H54 (cell line): ENCODE results near the gene PASK.
A peak's percentile ranks its signal among the peaks of the same experiment; 100 is the strongest.

Experiments
- DNase-seq: peaks from one replicate; pipeline ENCODE4 v3.0.0; 2011; ENCODE audit warnings: low spot score, mixed read lengths; ENCODE audit not compliant: insufficient read length
- FAIRE-seq: peaks from 3 replicates; lab custom pipeline; 2011; peaks lifted over from hg19 to GRCh38; lab: Jason Lieb, UNC
- POLR2A ChIP-seq: IDR thresholded peaks from 2 replicates; pipeline ENCODE4 v1.6.1; 2011; ENCODE audit warnings: low read depth, mild to moderate bottlenecking, low read length

Gene PASK

GRCh38 chr2:241066171-241066892, 82.9 kb downstream of the PASK start:
- no peak for TF ChIP-seq POLR2A
- DNase-seq (no peak), FAIRE-seq (no peak)

- DNase-seq, result no peak
- no peak for FAIRE-seq
- no peak for TF ChIP-seq POLR2A
These were observed 83.9 kb downstream of the PASK start for GRCh38 chr2:241065355-241065803.

GRCh38 chr2:241064802-241065354, 84.4 kb downstream of the PASK start:
- FAIRE-seq (no peak), DNase-seq (no peak)
- TF ChIP-seq POLR2A, result no peak

- FAIRE-seq (no peak), DNase-seq (peak; percentile 53)
- TF ChIP-seq POLR2A, result no peak
These were observed 85.1 kb downstream of the PASK start for GRCh38 chr2:241064008-241064801.

GRCh38 chr2:241063587-241063986, 85.7 kb downstream of the PASK start:
- DNase-seq (no peak), FAIRE-seq (no peak)
- no peak for TF ChIP-seq POLR2A

GRCh38 chr2:241063093-241063551, 86.2 kb downstream of the PASK start:
- TF ChIP-seq POLR2A, result no peak
- DNase-seq, result no peak
- FAIRE-seq, result no peak

- DNase-seq, result no peak
- no peak for TF ChIP-seq POLR2A
- no peak for FAIRE-seq
These were observed 86.7 kb downstream of the PASK start for GRCh38 chr2:241062389-241063092.

- DNase-seq, result no peak
- FAIRE-seq, result no peak
- no peak for TF ChIP-seq POLR2A
These were observed 88.0 kb downstream of the PASK start for GRCh38 chr2:241061275-241061674.
